Stimulated activated CD8-positive, alpha-beta memory T cell treated with anti-CD3 and anti-CD28 coated beads, Interleukin-12 subunit alpha, Interleukin-12 subunit beta, amount 100 ng/mL, for 4 hours (primary cell): ENCODE results near the gene TSPAN5.
"Not testable (repeated sequence)": the region's sequence is repeated elsewhere in the genome, so short reads cannot be mapped to it uniquely, and the experiment has no call there.

Experiments used
- DNase-seq: peaks from one replicate; pipeline ENCODE4 v3.0.0-alpha.2; 2020; ENCODE audit warnings: low read depth

Gene TSPAN5

GRCh38 chr4:98491899-98492559 is 166.4 kb downstream of the TSPAN5 start:
- no peak for DNase-seq

- no peak for DNase-seq
Observed at GRCh38 chr4:98490251-98490650, 168.2 kb downstream of the TSPAN5 start.

- DNase-seq: no peak
Observed at GRCh38 chr4:98485816-98486345, 172.5 kb downstream of the TSPAN5 start.

- no peak for DNase-seq
Observed at GRCh38 chr4:98484031-98484430, 174.4 kb downstream of the TSPAN5 start.

- DNase-seq: no peak
Observed at GRCh38 chr4:98482847-98483806, 175.3 kb downstream of the TSPAN5 start.

GRCh38 chr4:98482503-98482846 is 175.9 kb downstream of the TSPAN5 start:
- no peak for DNase-seq

- no peak for DNase-seq
Observed at GRCh38 chr4:98481167-98481566, 177.2 kb downstream of the TSPAN5 start.

GRCh38 chr4:98480535-98480934 is 177.9 kb downstream of the TSPAN5 start:
- no peak for DNase-seq

GRCh38 chr4:98479590-98479989 is 178.8 kb downstream of the TSPAN5 start:
- not testable (repeated sequence) for DNase-seq

- no peak for DNase-seq
Observed at GRCh38 chr4:98476891-98477290, 181.5 kb downstream of the TSPAN5 start.

GRCh38 chr4:98474408-98474844 is 184.0 kb downstream of the TSPAN5 start:
- no peak for DNase-seq

- DNase-seq: no peak
Observed at GRCh38 chr4:98473046-98473445, 185.4 kb downstream of the TSPAN5 start.

GRCh38 chr4:98470831-98471230 is 187.6 kb downstream of the TSPAN5 start:
- no peak for DNase-seq

GRCh38 chr4:98470366-98470765 is 188.0 kb downstream of the TSPAN5 start:
- no peak for DNase-seq

GRCh38 chr4:98469771-98470170 is 188.6 kb downstream of the TSPAN5 start:
- DNase-seq: no peak

GRCh38 chr4:98468709-98469108 is 189.7 kb downstream of the TSPAN5 start:
- no peak for DNase-seq

GRCh38 chr4:98467627-98468072 is 190.8 kb downstream of the TSPAN5 start:
- peak; percentile 34 for DNase-seq

GRCh38 chr4:98466868-98467599 is 191.4 kb downstream of the TSPAN5 start:
- no peak for DNase-seq

- DNase-seq: no peak
Observed at GRCh38 chr4:98462487-98462886, 195.9 kb downstream of the TSPAN5 start.

- not testable (repeated sequence) for DNase-seq
Observed at GRCh38 chr4:98461121-98461865, 197.1 kb downstream of the TSPAN5 start.

GRCh38 chr4:98457422-98457821 is 201.0 kb downstream of the TSPAN5 start:
- DNase-seq: not testable (repeated sequence)
